Vagina (tissue), 2 donors: ENCODE measurements around the gene MYO19. TPM values are rescaled to one million over a fixed set of nuclear protein-coding genes. Genes with fewer than 3 reads are reported as not detected.

Source experiments
- DNase-seq, 2 donors: peaks; one replicate each; pipeline ENCODE4 v3.0.0-alpha.2; 2017; ENCODE audit errors: extremely low spot score in 2 of 2
- H3K27ac ChIP-seq: fragments of 200-600 bp; sonication (generic); one replicate; pipeline ENCODE4 v1.5.1; 2019
- H3K27me3 ChIP-seq: fragments of 200-600 bp; sonication (generic); one replicate; pipeline ENCODE4 v1.5.1; 2019
- H3K36me3 ChIP-seq, 2 donors: fragments of 200-600 bp; sonication (generic); one replicate each; pipeline ENCODE4 v1.5.1; 2017 to 2019
- H3K4me1 ChIP-seq: fragments of 200-600 bp; sonication (generic); one replicate; pipeline ENCODE4 v1.5.1; 2019
- H3K4me3 ChIP-seq, 2 donors: fragments of 200-600 bp; sonication (generic); 1 replicate in 1 of 2; 2 replicates in 1 of 2; pipeline ENCODE4 v1.5.1; 2016 to 2019
- H3K9me3 ChIP-seq: fragments of 200-600 bp; sonication (generic); one replicate; pipeline ENCODE4 v1.5.1; 2019
- POLR2A ChIP-seq, 2 donors: fragments of 450-650 bp; IDR thresholded peaks; one replicate each; pipeline ENCODE4 v1.6.1; 2017; ENCODE audit warnings: antibody characterized with exemption in 2 of 2, mild to moderate bottlenecking in 2 of 2, moderate library complexity in 2 of 2
- POLR2AphosphoS5 ChIP-seq, 2 donors: sonication (generic); formaldehyde crosslinking; IDR thresholded peaks; one replicate each; pipeline ENCODE4 v1.9.0; 2017; ENCODE audit warnings: antibody characterized with exemption in 2 of 2, mild to moderate bottlenecking in 2 of 2, low read depth in 1 of 2; ENCODE audit not compliant: insufficient read depth in 1 of 2
- intact Hi-C: fragments of 100-400 bp; cut with DNase I; formaldehyde crosslinking; loops from one replicate; pipeline ENCODE4 v1.15.1; 2023
- total RNA-seq: library from RNA; depleted of rRNA; stranded (reverse); fragments of >200 nt; gene quantifications from one replicate; pipeline ENCODE4 v1.2.3, GENCODE V29; 2016
- TF ChIP-seq, protein P1 (sequence below), 3 experiments: fragments of 450-650 bp in 2 of 3; fragments of 200-600 bp in 1 of 3; sonication (generic) in 1 of 3; IDR thresholded peaks; one replicate each; pipeline ENCODE4 v1.5.1; 2017 to 2019; ENCODE audit warnings: antibody characterized with exemption in 3 of 3, mild to moderate bottlenecking in 2 of 3, moderate library complexity in 2 of 3

MYO19 gene
- total RNA-seq, 1 donor from 2014 or later, result 112 TPM

- TF ChIP-seq POLR2AphosphoS5 (IDR thresholded peaks at IDR 0.05; ENCODE audit: insufficient read depth in 1 of 2, low read depth in 1 of 2) (no peak), POLR2A (IDR thresholded peaks at IDR 0.05) (no peak)
- TF ChIP-seq, protein P1, sequence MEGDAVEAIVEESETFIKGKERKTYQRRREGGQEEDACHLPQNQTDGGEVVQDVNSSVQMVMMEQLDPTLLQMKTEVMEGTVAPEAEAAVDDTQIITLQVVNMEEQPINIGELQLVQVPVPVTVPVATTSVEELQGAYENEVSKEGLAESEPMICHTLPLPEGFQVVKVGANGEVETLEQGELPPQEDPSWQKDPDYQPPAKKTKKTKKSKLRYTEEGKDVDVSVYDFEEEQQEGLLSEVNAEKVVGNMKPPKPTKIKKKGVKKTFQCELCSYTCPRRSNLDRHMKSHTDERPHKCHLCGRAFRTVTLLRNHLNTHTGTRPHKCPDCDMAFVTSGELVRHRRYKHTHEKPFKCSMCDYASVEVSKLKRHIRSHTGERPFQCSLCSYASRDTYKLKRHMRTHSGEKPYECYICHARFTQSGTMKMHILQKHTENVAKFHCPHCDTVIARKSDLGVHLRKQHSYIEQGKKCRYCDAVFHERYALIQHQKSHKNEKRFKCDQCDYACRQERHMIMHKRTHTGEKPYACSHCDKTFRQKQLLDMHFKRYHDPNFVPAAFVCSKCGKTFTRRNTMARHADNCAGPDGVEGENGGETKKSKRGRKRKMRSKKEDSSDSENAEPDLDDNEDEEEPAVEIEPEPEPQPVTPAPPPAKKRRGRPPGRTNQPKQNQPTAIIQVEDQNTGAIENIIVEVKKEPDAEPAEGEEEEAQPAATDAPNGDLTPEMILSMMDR (IDR thresholded peaks at IDR 0.05), result no peak
- H3K36me3 ChIP-seq, result no peaks in the 10 kb centered on the region
- peaks cover 2% of the 10 kb centered on the region for H3K4me1 ChIP-seq
- no peak overlapping the region for H3K27ac ChIP-seq
- intact Hi-C loops, result no loop called here
- no peaks in the 10 kb centered on the region for H3K27me3 ChIP-seq
- DNase-seq, result no peak
- no peaks in the 10 kb centered on the region for H3K9me3 ChIP-seq
- no peak overlapping the region for H3K4me3 ChIP-seq
These were observed 65.6 kb downstream of the MYO19 start for GRCh38 chr17:36468903-36469635.

GRCh38 chr17:36464765-36465088 lies 69.9 kb downstream of the MYO19 start:
- H3K9me3 ChIP-seq, result no peaks in the 10 kb centered on the region
- peaks cover 7% of the 10 kb centered on the region for H3K4me1 ChIP-seq
- H3K27ac ChIP-seq, result no peak overlapping the region
- DNase-seq, result no peak
- no peaks in the 10 kb centered on the region for H3K36me3 ChIP-seq
- intact Hi-C loops, result no loop called here
- H3K4me3 ChIP-seq, result no peak overlapping the region
- no peaks in the 10 kb centered on the region for H3K27me3 ChIP-seq
- TF ChIP-seq, protein P1 (IDR thresholded peaks at IDR 0.05), result no peak
- no peak for TF ChIP-seq POLR2A (IDR thresholded peaks at IDR 0.05)
- TF ChIP-seq POLR2AphosphoS5 (IDR thresholded peaks at IDR 0.05; ENCODE audit: insufficient read depth in 1 of 2, low read depth in 1 of 2), result no peak

DNA sequence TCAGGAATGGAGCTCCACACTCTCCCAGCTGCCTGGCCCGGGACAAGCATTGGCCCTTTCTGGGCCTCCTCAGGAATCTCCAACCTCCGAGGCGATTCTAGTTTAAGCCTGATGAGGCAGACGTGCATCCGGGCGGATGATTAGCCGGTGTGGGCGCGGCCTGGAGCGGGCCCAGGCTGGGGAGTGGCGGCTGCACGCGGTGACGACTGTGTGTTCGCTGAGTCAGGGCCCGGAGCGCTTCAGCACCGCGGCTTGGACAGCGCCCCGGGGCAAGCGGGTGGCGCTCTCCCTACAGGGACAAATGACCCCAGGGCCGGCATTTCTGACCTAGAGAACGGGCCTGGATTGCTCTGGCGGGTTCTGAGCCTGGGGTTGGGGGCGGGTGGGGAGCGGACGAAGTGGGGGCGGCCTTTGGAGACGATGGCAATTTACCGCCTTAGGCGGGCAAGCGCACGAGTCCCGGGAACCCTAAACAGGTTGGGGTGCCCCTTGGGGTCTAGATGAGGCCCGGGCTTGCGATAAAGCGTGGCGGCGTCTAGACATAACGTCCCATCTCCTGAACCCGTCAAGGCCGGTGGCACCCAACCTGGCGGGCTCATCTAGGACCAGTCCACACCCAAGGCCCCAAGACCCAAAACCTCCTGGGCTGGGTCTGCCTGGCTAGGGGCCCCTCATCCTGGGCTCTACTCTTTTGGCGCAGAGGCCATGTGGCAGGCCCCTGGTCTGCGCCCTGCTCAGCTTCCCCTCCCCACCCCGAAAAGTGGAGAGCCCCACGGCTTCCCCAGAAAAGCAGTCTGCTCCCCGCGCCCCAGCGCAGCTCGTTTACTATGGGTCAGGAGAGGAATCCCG lies 70.5 kb downstream of the MYO19 start:
- Histone ChIP-seq H3K4me1 (peaks cover 7% of the 10 kb centered on the region), H3K27me3 (no peaks in the 10 kb centered on the region), H3K27ac (no peak overlapping the region), H3K4me3 (no peak overlapping the region), H3K36me3 (no peaks in the 10 kb centered on the region), H3K9me3 (no peaks in the 10 kb centered on the region)
- TF ChIP-seq POLR2AphosphoS5 (IDR thresholded peaks at IDR 0.05; ENCODE audit: insufficient read depth in 1 of 2, low read depth in 1 of 2) (no peak), POLR2A (IDR thresholded peaks at IDR 0.05) (no peak)
- TF ChIP-seq, protein P1 (IDR thresholded peaks at IDR 0.05), result no peak
- intact Hi-C loops, result no loop called here
- DNase-seq, result no peak

- H3K27ac ChIP-seq, result no peak overlapping the region
These were observed 73.1 kb downstream of the MYO19 start for GRCh38 chr17:36461330-36462110.

More at GRCh38 chr17:36461330-36462110, 73.1 kb downstream of the MYO19 start:
- Histone ChIP-seq H3K4me1 (peaks cover 7% of the 10 kb centered on the region), H3K36me3 (no peaks in the 10 kb centered on the region), H3K27me3 (no peaks in the 10 kb centered on the region), H3K9me3 (no peaks in the 10 kb centered on the region), H3K4me3 (no peak overlapping the region)
- DNase-seq, result no peak
- no peak for TF ChIP-seq POLR2AphosphoS5 (IDR thresholded peaks at IDR 0.05; ENCODE audit: insufficient read depth in 1 of 2, low read depth in 1 of 2)
- TF ChIP-seq POLR2A (IDR thresholded peaks at IDR 0.05), result no peak
- TF ChIP-seq, protein P1 (IDR thresholded peaks at IDR 0.05), result no peak
- intact Hi-C loops, result no loop called here
